ENCODE data around the gene ADM5. TPM values are rescaled to one million over a fixed set of nuclear protein-coding genes. Genes with fewer than 3 reads are reported as not detected.
A peak's percentile ranks its signal among the peaks of the same experiment; 100 is the strongest.

The ADM5 gene
- total RNA-seq, 1 experiment from 2014 or later = 13.5 TPM

DNA sequence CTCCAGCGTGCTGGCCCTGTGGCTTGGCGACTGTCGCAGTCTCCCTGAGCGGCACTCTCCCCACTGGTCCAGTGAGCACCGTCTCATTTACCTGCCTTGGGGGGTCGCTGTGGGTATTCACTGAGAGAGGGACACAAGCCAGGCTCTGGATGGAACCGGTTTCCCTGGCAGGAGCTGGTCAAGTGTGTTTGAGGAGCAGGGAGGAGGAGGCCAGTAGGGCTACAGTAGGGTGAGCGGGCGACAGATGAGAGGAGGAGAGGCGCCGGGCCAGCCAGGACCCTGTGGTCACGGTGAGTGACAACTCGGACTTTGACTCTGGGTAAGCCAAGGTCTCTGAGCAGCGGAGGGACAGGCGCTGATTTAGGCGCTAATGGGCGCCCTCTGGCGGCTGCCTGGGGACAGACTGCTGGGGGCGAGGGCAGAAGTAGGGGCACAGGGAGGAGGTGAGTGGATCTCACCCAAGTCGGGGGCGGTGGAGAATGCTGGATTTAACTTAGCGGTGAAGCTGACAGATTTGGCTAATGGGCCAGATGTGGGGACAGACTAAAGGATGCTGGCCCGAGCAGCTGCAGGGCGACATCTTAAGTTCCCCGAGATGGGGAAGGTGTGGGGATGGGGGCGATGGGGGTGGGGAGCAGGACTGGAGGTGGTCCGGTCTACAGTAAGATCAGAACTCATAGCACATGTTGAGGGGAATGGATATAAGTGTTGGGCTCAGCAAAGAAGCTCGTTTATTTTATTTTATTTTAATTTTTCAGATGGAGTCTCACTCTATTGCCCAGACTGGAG is 17.1 kb upstream of the ADM5 start:
- no CpG with 5 or more reads among the region's 28 CpGs for WGBS (ENCODE audit: extremely low coverage, insufficient read length, low lambda C conversion rate)
- Histone ChIP-seq H3K27ac (ENCODE audit: insufficient read length, low read depth, low read length) (no peak overlapping the region), H3K56ac (ENCODE audit: insufficient read length, low read depth, low read length) (no peak overlapping the region), H3K4me2 (ENCODE audit: insufficient read depth, insufficient read length, low read length) (peak overlapping the region; percentile 1), H3K23ac (ENCODE audit: insufficient read length, low read depth, low read length) (no peak overlapping the region), H3K18ac (ENCODE audit: insufficient read length, low read depth, low read length) (no peak overlapping the region), H3K23me2 (ENCODE audit: insufficient read length, low read depth, low read length, poor library complexity, severe bottlenecking) (peaks cover 4% of the 10 kb centered on the region), H3K4me1 (ENCODE audit: insufficient read depth, low read length) (peaks cover 2% of the 10 kb centered on the region; the same call in 1 of the 2 replicates), H2BK20ac (ENCODE audit: low read depth, low read length, poor library complexity, severe bottlenecking) (no peak overlapping the region), H4K20me1 (ENCODE audit: control insufficient read depth, insufficient read depth, insufficient read length) (no peaks in the 10 kb centered on the region), H2BK120ac (ENCODE audit: low read depth, low read length, poor library complexity, severe bottlenecking) (no peak overlapping the region), H2BK12ac (ENCODE audit: insufficient read length, low read depth, low read length) (no peak overlapping the region), H2AK5ac (ENCODE audit: insufficient read length, low read length) (no peak overlapping the region), H3K9me3 (ENCODE audit: control insufficient read depth, low read depth, low read length) (no peaks in the 10 kb centered on the region), H2AFZ (ENCODE audit: low read length) (no peak overlapping the region), H4K8ac (replicated peaks; ENCODE audit: insufficient read length, low read depth, low read length) (no peak overlapping the region), H4K91ac (ENCODE audit: insufficient read length, low read depth, low read length) (no peak overlapping the region), H3K9ac (ENCODE audit: extremely low read depth, insufficient read length, low read length) (no peak overlapping the region), H2BK5ac (ENCODE audit: insufficient read length, low read length) (no peak overlapping the region), H3K4ac (ENCODE audit: low read depth, low read length) (no peak overlapping the region), H3K79me2 (ENCODE audit: insufficient read depth, low read length) (no peaks in the 10 kb centered on the region), H2BK15ac (ENCODE audit: low read depth, low read length) (no peak overlapping the region), H3K79me1 (ENCODE audit: insufficient read depth, low read depth, low read length, poor library complexity, severe bottlenecking) (peaks cover under 1% of the 10 kb centered on the region), H4K5ac (ENCODE audit: insufficient read length, low read depth, low read length) (no peak overlapping the region), H3K14ac (ENCODE audit: insufficient read depth, low read length) (no peak overlapping the region), H3K27me3 (ENCODE audit: insufficient read depth, low read length) (no peaks in the 10 kb centered on the region), H3T11ph (ENCODE audit: low read length) (no peak overlapping the region)
- Mint-ChIP-seq H3K36me3 (ENCODE audit: insufficient read depth in 1 of 3, low read depth in 3 of 3) (peaks cover 23 to 43% (median 35%) of the 10 kb centered on the region in 3 experiments; a peak in 6 of 7 replicates), H3K27ac (peak overlapping the region; percentile 87 to 97 (median 96)), H3K27me3 (ENCODE audit: low read depth) (peaks cover 2% of the 10 kb centered on the region; the same call in 1 of the 2 replicates), H3K9me3 (no peaks in the 10 kb centered on the region; a peak in 1 of 5 replicates), H3K4me1 (peaks cover 10 to 19% of the 10 kb centered on the region in 2 experiments), H3K4me3 (peak overlapping the region; percentile 39 to 77)
- peak; percentile 94 for DNase-seq
- TF ChIP-seq, protein P1, sequence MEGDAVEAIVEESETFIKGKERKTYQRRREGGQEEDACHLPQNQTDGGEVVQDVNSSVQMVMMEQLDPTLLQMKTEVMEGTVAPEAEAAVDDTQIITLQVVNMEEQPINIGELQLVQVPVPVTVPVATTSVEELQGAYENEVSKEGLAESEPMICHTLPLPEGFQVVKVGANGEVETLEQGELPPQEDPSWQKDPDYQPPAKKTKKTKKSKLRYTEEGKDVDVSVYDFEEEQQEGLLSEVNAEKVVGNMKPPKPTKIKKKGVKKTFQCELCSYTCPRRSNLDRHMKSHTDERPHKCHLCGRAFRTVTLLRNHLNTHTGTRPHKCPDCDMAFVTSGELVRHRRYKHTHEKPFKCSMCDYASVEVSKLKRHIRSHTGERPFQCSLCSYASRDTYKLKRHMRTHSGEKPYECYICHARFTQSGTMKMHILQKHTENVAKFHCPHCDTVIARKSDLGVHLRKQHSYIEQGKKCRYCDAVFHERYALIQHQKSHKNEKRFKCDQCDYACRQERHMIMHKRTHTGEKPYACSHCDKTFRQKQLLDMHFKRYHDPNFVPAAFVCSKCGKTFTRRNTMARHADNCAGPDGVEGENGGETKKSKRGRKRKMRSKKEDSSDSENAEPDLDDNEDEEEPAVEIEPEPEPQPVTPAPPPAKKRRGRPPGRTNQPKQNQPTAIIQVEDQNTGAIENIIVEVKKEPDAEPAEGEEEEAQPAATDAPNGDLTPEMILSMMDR (conservative IDR thresholded peaks at IDR 0.05) = peak; percentile 96; the same call in 2 of the 3 replicates

Measured in H9 (cell line).